22Rv1 (cell line): ENCODE data around the gene SPATA4.

Experiments used
- H3K27ac ChIP-seq: fragments of 450-650 bp; 2 replicates; pipeline ENCODE4 v1.5.1; 2017
- ZFX ChIP-seq: fragments of 450-650 bp; IDR thresholded peaks from 2 replicates; pipeline ENCODE4 v1.6.1; 2017; ENCODE audit warnings: antibody characterized with exemption, borderline replicate concordance
- TF ChIP-seq, protein P1 (sequence below): fragments of 450-650 bp; IDR thresholded peaks from 2 replicates; pipeline ENCODE4 v1.5.1; 2017; ENCODE audit warnings: mild to moderate bottlenecking

Gene SPATA4

GRCh38 chr4:176156656-176157055 lies 38.7 kb downstream of the SPATA4 start:
- TF ChIP-seq ZFX: no peak
- TF ChIP-seq, protein P1, sequence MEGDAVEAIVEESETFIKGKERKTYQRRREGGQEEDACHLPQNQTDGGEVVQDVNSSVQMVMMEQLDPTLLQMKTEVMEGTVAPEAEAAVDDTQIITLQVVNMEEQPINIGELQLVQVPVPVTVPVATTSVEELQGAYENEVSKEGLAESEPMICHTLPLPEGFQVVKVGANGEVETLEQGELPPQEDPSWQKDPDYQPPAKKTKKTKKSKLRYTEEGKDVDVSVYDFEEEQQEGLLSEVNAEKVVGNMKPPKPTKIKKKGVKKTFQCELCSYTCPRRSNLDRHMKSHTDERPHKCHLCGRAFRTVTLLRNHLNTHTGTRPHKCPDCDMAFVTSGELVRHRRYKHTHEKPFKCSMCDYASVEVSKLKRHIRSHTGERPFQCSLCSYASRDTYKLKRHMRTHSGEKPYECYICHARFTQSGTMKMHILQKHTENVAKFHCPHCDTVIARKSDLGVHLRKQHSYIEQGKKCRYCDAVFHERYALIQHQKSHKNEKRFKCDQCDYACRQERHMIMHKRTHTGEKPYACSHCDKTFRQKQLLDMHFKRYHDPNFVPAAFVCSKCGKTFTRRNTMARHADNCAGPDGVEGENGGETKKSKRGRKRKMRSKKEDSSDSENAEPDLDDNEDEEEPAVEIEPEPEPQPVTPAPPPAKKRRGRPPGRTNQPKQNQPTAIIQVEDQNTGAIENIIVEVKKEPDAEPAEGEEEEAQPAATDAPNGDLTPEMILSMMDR: no peak
- no peak overlapping the region for H3K27ac ChIP-seq

GRCh38 chr4:176153124-176153523 lies 42.3 kb downstream of the SPATA4 start:
- TF ChIP-seq ZFX: no peak
- TF ChIP-seq, protein P1: no peak

DNA sequence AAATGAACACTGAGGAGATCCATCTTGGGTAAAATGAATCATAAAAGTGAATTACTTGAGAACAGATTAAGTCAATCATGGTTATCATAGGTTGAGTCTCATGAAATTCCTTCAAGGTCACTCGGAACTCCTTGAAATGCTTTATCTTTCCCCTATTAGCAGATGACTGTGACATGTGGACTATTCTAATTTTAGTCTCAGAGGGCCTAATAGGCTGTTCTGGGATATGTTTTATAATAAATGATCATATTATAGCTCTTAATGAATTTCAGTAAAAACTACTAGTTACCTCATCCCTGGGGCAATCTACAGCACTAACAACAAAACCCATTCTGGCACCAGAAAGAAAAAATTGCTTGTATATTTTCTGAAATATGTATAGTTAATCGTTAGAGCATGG lies 44.7 kb downstream of the SPATA4 start:
- TF ChIP-seq, protein P1: no peak
- no peak for TF ChIP-seq ZFX
- no peak overlapping the region for H3K27ac ChIP-seq

More at GRCh38 chr4:176153124-176153523, 42.3 kb downstream of the SPATA4 start:
- no peak overlapping the region for H3K27ac ChIP-seq

DNA sequence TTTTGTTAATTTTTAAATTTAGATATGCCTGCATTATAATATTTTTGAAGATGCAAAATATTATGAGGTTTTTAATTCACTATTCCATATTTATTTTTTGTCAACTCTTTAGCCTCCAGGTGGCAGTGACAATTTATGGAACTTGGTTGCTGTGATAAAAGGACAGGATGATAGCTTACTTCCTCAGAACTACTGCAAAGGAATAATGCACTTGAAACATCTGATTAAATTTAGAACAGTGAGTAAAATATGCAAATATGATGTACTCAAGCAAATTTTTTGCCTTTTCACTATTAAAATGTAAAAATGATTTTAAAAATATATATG lies 45.1 kb downstream of the SPATA4 start:
- H3K27ac ChIP-seq: no peak overlapping the region
- TF ChIP-seq ZFX: no peak
- TF ChIP-seq, protein P1: no peak

- TF ChIP-seq ZFX: no peak
- TF ChIP-seq, protein P1: no peak
- H3K27ac ChIP-seq: no peak overlapping the region
Measured at GRCh38 chr4:176149680-176150355, 45.6 kb downstream of the SPATA4 start.

DNA sequence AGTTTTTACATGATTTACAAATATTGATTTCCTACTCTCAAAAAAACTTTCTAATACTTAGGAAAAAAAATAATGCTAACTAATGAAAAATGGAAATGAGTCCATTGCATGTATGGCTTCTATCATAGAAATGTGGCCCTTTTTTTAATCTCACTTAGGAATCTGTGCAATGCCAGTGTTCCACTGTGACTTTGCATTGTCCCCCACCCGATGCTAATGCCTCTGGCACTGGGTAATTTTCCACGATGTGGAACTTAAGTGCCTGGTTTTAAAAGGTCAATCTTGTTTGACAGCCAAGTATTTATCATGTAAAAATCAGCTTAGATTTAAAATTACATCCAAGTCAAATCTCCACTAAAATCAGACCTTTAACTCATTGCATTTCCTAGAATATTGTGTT lies 53.1 kb downstream of the SPATA4 start:
- TF ChIP-seq, protein P1: no peak
- TF ChIP-seq ZFX: no peak

GRCh38 chr4:176139518-176139917 lies 55.9 kb downstream of the SPATA4 start:
- H3K27ac ChIP-seq: no peak overlapping the region
- TF ChIP-seq, protein P1: no peak
- TF ChIP-seq ZFX: no peak

More for the DNA sequence above, 53.1 kb downstream of the SPATA4 start:
- no peak overlapping the region for H3K27ac ChIP-seq
